Retinal pigment epithelial cell (primary cell): ENCODE measurements around the gene PRRX1.

Experiments used
- DNase-seq: peaks from one replicate; pipeline ENCODE4 v3.0.0-alpha.2; 2010; ENCODE audit warnings: low read depth
- H3K4me3 ChIP-seq: 2 replicates; pipeline ENCODE4 v1.5.1; 2011; ENCODE audit warnings: mild to moderate bottlenecking, low read length, control low read depth, moderate library complexity
- CTCF ChIP-seq: conservative IDR thresholded peaks from 2 replicates; pipeline ENCODE4 v1.5.1; 2011; ENCODE audit warnings: low read depth, low read length, control low read depth, inconsistent platforms

The PRRX1 gene

DNA sequence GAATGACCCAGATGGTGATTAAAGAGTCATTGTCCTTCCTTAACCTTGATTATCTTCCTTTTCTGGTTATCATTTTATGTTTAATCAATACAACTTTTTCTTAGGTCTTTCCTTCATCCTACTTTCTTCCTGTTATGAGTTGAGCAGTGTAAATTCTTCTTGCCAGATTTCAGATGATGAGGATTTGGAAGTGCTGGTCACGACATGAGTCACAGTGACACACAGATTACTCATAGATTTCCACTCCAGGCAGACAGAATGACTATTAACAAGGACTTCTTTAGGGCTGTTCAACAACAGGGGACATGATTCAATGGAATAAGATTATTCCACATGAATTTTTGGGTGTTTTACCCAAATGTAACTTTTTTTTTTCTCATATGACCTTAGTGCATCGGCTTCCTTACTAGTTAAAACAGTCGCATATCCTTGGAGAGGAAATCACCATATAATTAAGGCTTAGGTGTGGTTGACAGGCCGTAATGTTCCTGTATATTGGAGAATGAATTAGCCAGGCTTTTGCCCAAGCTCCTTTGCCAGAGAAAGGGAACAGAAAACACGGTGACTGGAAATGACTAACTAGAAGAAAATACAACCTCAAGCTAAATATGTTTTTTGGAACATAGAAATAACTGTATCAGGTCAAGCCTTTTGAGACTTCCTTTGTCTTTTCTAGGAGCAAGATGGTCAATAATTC is 44.2 kb downstream of the PRRX1 start:
- TF ChIP-seq CTCF = no peak
- no peak overlapping the region for H3K4me3 ChIP-seq
- peak; percentile 95 for DNase-seq

DNA sequence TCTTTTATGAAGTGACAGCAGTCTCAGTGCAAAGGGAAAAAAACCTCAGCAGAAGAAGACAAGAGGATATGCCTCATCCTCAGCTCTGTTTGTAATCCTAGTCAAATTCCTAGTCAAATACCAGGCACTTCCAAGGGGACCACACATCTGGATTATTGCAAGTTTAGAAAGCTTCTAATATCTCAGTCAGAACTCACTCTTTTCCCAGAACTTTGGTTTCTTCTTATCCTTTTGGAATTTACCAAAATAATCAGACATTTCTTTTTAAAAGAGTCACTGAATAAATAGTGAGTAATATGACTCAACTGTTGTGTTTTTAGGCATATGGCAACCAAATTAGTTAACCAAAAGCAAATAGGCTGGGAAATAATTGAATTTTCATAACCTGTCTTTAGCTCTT is 47.8 kb downstream of the PRRX1 start:
- no peak for DNase-seq
- H3K4me3 ChIP-seq = no peak overlapping the region
- no peak for TF ChIP-seq CTCF

GRCh38 chr1:170714163-170714562 is 50.2 kb downstream of the PRRX1 start:
- H3K4me3 ChIP-seq = no peak overlapping the region
- TF ChIP-seq CTCF = no peak
- DNase-seq = no peak

GRCh38 chr1:170714938-170715337 is 51.0 kb downstream of the PRRX1 start:
- no peak for DNase-seq
- no peak for TF ChIP-seq CTCF
- no peak overlapping the region for H3K4me3 ChIP-seq

DNA sequence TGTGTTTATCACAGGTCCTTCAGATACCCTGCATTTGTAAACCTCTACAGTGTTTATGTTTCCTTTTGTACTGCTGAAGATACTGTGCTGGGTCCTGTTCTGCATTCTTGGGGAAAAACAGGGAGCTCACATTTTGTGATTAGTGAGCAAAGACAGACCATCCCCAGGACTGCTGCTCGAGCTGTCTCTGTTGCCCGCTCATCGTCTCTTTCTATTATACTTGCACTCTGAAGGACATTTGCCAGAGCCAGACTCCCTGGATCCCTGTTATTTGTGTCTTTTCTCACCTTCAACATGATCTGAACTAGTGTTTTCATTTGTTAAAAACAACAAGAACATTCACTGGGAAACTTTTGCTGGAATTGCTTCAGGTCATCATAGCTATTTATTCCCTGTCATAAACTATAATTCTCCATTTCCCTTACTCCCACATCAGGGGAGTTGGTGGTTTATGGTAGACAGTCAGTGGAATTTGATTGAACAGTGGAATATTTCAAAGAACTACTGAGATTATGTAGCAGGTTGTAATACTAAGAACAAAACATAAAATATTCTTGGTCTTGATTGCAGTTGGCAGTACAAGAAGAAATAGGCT is 53.0 kb downstream of the PRRX1 start:
- TF ChIP-seq CTCF = no peak
- no peak for DNase-seq
- H3K4me3 ChIP-seq = no peak overlapping the region

DNA sequence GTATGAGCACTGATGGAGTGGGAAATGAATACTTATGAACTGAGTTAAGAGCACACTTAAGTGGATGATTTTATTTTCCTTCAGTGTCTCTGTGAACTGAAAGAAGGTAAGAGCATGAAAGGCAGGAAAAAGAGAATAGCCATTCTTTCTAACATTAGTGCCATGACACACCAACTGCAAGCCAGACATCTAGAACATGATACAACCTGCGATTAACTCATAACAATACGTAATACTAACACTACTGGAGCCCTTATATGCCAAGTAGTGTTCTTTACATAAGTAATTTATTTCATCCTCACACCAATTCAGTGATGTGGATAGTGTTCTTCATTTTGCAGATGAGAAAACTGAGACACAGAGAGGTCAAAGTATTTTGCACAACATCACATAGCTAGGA is 56.7 kb downstream of the PRRX1 start:
- no peak for TF ChIP-seq CTCF
- no peak overlapping the region for H3K4me3 ChIP-seq
- DNase-seq = no peak

- TF ChIP-seq CTCF = no peak
- no peak overlapping the region for H3K4me3 ChIP-seq
- DNase-seq = no peak
These were observed 57.7 kb downstream of the PRRX1 start for GRCh38 chr1:170721621-170722020.
